PFSK-1 (cell line): Measurements from ENCODE around the gene TBC1D10B.

Experiments used
- POLR2AphosphoS5 ChIP-seq: IDR thresholded peaks from 2 replicates; pipeline ENCODE4 v1.6.1; 2012; ENCODE audit warnings: low read depth, mild to moderate bottlenecking, control low read depth, low read length, moderate library complexity
- SIN3A ChIP-seq: IDR thresholded peaks from 2 replicates; pipeline ENCODE4 v1.6.1; 2012; ENCODE audit warnings: mild to moderate bottlenecking, low read length, moderate library complexity, borderline replicate concordance; ENCODE audit not compliant: insufficient read depth
- TAF1 ChIP-seq: IDR thresholded peaks from 2 replicates; pipeline ENCODE4 v1.6.1; 2012; ENCODE audit warnings: low read length, control low read depth, borderline replicate concordance; ENCODE audit not compliant: insufficient read depth
- TF ChIP-seq, protein P1 (sequence below), 2 experiments: IDR thresholded peaks; 2 replicates each; pipeline versions ENCODE4 v1.6.1 to v1.8.0; 2011 to 2012; ENCODE audit warnings: low read depth in 2 of 2, low read length in 2 of 2, control low read depth in 1 of 2, inconsistent platforms in 1 of 2, mild to moderate bottlenecking in 1 of 2, moderate library complexity in 1 of 2; ENCODE audit not compliant: insufficient read depth in 1 of 2

DNA sequence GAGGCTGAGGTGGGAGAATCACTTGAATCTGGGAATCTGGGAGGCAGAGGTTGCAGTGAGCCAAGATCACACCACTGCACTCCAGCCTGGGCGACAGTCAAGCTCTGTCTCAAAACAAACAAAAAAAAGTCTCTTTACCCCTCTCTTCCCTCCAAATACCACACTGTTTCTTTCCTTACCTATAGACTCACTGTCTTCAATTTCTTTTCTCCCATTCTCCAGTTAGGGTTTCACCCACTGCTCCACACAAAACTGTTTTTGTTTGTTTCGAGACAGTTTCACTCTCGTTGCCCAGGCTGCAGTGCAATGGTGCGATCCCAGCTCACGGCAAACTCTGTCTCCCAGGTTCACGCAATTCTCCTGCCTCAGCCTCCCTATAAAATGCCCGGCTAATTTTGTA, 9.1 kb downstream of the TBC1D10B start:
- TF ChIP-seq POLR2AphosphoS5: no peak
- TF ChIP-seq, protein P1, sequence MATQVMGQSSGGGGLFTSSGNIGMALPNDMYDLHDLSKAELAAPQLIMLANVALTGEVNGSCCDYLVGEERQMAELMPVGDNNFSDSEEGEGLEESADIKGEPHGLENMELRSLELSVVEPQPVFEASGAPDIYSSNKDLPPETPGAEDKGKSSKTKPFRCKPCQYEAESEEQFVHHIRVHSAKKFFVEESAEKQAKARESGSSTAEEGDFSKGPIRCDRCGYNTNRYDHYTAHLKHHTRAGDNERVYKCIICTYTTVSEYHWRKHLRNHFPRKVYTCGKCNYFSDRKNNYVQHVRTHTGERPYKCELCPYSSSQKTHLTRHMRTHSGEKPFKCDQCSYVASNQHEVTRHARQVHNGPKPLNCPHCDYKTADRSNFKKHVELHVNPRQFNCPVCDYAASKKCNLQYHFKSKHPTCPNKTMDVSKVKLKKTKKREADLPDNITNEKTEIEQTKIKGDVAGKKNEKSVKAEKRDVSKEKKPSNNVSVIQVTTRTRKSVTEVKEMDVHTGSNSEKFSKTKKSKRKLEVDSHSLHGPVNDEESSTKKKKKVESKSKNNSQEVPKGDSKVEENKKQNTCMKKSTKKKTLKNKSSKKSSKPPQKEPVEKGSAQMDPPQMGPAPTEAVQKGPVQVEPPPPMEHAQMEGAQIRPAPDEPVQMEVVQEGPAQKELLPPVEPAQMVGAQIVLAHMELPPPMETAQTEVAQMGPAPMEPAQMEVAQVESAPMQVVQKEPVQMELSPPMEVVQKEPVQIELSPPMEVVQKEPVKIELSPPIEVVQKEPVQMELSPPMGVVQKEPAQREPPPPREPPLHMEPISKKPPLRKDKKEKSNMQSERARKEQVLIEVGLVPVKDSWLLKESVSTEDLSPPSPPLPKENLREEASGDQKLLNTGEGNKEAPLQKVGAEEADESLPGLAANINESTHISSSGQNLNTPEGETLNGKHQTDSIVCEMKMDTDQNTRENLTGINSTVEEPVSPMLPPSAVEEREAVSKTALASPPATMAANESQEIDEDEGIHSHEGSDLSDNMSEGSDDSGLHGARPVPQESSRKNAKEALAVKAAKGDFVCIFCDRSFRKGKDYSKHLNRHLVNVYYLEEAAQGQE (IDR thresholded peaks at IDR 0.05; ENCODE audit: insufficient read depth in 1 of 2, low read depth in 2 of 2, low read length in 2 of 2): no peak
- TF ChIP-seq SIN3A: no peak
- TF ChIP-seq TAF1: no peak
